GM12878 (cell line): ENCODE data around the gene ARIH2.

Experiments used
- BHLHE40 ChIP-seq, 2 experiments: fragments of 450-650 bp in 1 of 2; IDR thresholded peaks; 2 replicates each; pipeline ENCODE4 v1.6.1; 2011 to 2017; ENCODE audit warnings: low read depth in 2 of 2, borderline replicate concordance in 1 of 2, improper control_type of control experiment in 1 of 2, low read length in 1 of 2, mild to moderate bottlenecking in 1 of 2
- CHD4 ChIP-seq: fragments of 200-600 bp; sonication (generic); IDR thresholded peaks from 2 replicates; pipeline ENCODE4 v1.6.1; 2016; ENCODE audit warnings: mild to moderate bottlenecking
- EP300 ChIP-seq, 2 experiments: fragments of 150-350 bp in 1 of 2; IDR thresholded peaks; 2 replicates each; pipeline ENCODE4 v1.6.1; 2011 to 2012; ENCODE audit warnings: low read depth in 2 of 2, low read length in 2 of 2, borderline replicate concordance in 1 of 2, improper control_type of control experiment in 1 of 2, inconsistent platforms in 1 of 2; ENCODE audit not compliant: control insufficient read depth in 1 of 2
- EZH2 ChIP-seq: IDR thresholded peaks from 2 replicates; pipeline ENCODE4 v1.6.1; 2012; ENCODE audit warnings: low read depth, mild to moderate bottlenecking, control low read depth, inconsistent platforms, low read length, borderline replicate concordance; ENCODE audit not compliant: control insufficient read depth
- HDAC6 ChIP-seq: fragments of 200-600 bp; sonication (generic); IDR thresholded peaks from one replicate; pipeline ENCODE4 v1.8.0; 2017; ENCODE audit warnings: antibody characterized with exemption; ENCODE audit not compliant: unreplicated experiment
- POLR2A ChIP-seq: IDR thresholded peaks from 2 replicates; pipeline ENCODE4 v1.6.1; 2011; ENCODE audit warnings: low read depth, mild to moderate bottlenecking, low read length
- POU2F2 ChIP-seq: IDR thresholded peaks from 3 replicates; pipeline ENCODE4 v1.6.1; 2011; ENCODE audit warnings: low read depth, mild to moderate bottlenecking, low read length, borderline replicate concordance
- RAD21 ChIP-seq: IDR thresholded peaks from 2 replicates; pipeline ENCODE4 v1.6.1; 2011; ENCODE audit warnings: mild to moderate bottlenecking, low read depth, low read length, moderate library complexity; ENCODE audit not compliant: insufficient read depth
- TARDBP ChIP-seq: IDR thresholded peaks from 2 replicates; pipeline ENCODE4 v1.6.1; 2016; ENCODE audit warnings: borderline replicate concordance
- ZNF24 ChIP-seq: fragments of 450-650 bp; IDR thresholded peaks from 2 replicates; pipeline ENCODE4 v1.6.1; 2017; ENCODE audit warnings: antibody characterized with exemption, mild to moderate bottlenecking
- TF ChIP-seq, protein P1 (sequence below): fragments of 150-350 bp; IDR thresholded peaks from 2 replicates; pipeline ENCODE4 v1.6.1; 2016; ENCODE audit warnings: low read depth, low read length

DNA sequence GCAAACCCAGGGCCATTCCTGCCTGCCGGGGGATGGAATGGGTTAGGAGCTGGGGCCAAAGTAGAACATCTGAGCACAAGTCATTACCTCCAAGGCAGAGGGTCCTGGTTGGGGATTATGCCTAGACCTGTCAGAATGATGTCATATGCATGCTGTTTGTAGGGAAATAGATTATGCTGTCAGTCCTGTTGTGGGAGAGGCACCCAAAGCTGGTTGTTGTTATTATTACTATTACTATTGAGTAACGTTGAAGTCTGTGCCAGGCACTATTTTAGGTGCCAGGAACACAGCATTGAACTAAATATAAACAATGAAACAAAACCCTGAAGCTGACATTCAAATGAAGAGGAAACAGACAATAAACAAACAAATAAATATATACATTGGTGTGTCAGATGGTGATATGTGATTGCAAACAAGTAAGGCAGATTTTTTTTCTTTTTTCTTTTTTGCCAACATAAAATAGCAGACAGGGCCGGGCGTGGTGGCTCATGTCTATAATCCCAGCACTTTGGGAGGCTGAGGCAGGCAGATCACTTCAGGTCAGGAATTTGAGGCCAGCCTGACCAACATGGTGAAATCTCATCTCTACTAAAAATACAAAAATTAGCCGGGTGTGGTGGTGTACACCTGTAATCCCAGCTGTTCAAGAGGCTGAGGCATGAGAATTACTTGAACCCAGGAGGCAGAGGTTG lies 73.4 kb downstream of the ARIH2 start:
- no peak for TF ChIP-seq POLR2A
- no peak for TF ChIP-seq EP300 (IDR thresholded peaks at IDR 0.05; ENCODE audit: borderline replicate concordance in 1 of 2, control insufficient read depth in 1 of 2, low read depth in 2 of 2, low read length in 2 of 2)
- no peak for TF ChIP-seq RAD21
- TF ChIP-seq, protein P1, sequence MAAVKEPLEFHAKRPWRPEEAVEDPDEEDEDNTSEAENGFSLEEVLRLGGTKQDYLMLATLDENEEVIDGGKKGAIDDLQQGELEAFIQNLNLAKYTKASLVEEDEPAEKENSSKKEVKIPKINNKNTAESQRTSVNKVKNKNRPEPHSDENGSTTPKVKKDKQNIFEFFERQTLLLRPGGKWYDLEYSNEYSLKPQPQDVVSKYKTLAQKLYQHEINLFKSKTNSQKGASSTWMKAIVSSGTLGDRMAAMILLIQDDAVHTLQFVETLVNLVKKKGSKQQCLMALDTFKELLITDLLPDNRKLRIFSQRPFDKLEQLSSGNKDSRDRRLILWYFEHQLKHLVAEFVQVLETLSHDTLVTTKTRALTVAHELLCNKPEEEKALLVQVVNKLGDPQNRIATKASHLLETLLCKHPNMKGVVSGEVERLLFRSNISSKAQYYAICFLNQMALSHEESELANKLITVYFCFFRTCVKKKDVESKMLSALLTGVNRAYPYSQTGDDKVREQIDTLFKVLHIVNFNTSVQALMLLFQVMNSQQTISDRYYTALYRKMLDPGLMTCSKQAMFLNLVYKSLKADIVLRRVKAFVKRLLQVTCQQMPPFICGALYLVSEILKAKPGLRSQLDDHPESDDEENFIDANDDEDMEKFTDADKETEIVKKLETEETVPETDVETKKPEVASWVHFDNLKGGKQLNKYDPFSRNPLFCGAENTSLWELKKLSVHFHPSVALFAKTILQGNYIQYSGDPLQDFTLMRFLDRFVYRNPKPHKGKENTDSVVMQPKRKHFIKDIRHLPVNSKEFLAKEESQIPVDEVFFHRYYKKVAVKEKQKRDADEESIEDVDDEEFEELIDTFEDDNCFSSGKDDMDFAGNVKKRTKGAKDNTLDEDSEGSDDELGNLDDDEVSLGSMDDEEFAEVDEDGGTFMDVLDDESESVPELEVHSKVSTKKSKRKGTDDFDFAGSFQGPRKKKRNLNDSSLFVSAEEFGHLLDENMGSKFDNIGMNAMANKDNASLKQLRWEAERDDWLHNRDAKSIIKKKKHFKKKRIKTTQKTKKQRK = no peak
- TF ChIP-seq BHLHE40 (IDR thresholded peaks at IDR 0.05; ENCODE audit: borderline replicate concordance in 1 of 2, low read depth in 2 of 2, low read length in 1 of 2) = no peak
- no peak for TF ChIP-seq CHD4
- TF ChIP-seq TARDBP = no peak
- no peak for TF ChIP-seq HDAC6
- TF ChIP-seq EZH2 = no peak
- no peak for TF ChIP-seq POU2F2
- no peak for TF ChIP-seq ZNF24
